OCI-LY7 (cell line): ENCODE results near the gene TEX12. TPM values are rescaled to one million over a fixed set of nuclear protein-coding genes. Genes with fewer than 3 reads are reported as not detected.
"Not testable (repeated sequence)": the region's sequence is repeated elsewhere in the genome, so short reads cannot be mapped to it uniquely, and the experiment has no call there.

Source experiments
- BruUV-seq: library from RNA; stranded (reverse); fragments of 400-500 nt; replicated peaks from 2 replicates; lab custom pipeline; 2021; lab: Mats Ljungman, UMichigan
- CTCF ChIA-PET: fragments of 300-600 bp; sonication (Branson Sonifier 250); formaldehyde crosslinking; loops from one replicate; lab custom pipeline; 2022; ENCODE audit warnings: antibody characterized with exemption; ENCODE audit not compliant: unreplicated experiment; lab: Charles Lee
- POLR2A ChIA-PET: fragments of 300-600 bp; sonication (Branson Sonifier 250); formaldehyde crosslinking; loops from one replicate; lab custom pipeline; 2022; ENCODE audit warnings: antibody characterized with exemption; lab: Charles Lee
- DNase-seq: peaks from one replicate; pipeline ENCODE4 v3.0.0-alpha.2; 2015; ENCODE audit warnings: low spot score
- H2AFZ ChIP-seq: fragments of 200-600 bp; sonication (generic), shearing (Covaris generic); 2 replicates; pipeline ENCODE4 v1.6.1; 2014; ENCODE audit warnings: mild to moderate bottlenecking, antibody characterized with exemption, low read length, moderate library complexity
- H3K27ac ChIP-seq: fragments of 200-600 bp; sonication (generic); 2 replicates; pipeline ENCODE4 v1.5.1; 2014; ENCODE audit warnings: mixed run types, low read depth, mild to moderate bottlenecking, moderate library complexity, low read length, inconsistent platforms; ENCODE audit not compliant: poor library complexity, severe bottlenecking
- H3K36me3 ChIP-seq: fragments of 200-600 bp; sonication (generic); 2 replicates; pipeline ENCODE4 v1.6.1; 2014; ENCODE audit warnings: mild to moderate bottlenecking, antibody characterized with exemption, low read length, moderate library complexity, mixed read lengths; ENCODE audit not compliant: insufficient read depth
- H3K4me1 ChIP-seq: fragments of 200-600 bp; sonication (generic); 2 replicates; pipeline ENCODE4 v1.5.1; 2014; ENCODE audit warnings: mild to moderate bottlenecking, low read length; ENCODE audit not compliant: insufficient read depth, poor library complexity, severe bottlenecking
- H3K4me2 ChIP-seq: fragments of 200-600 bp; sonication (generic); 2 replicates; pipeline ENCODE4 v1.6.1; 2014; ENCODE audit warnings: mild to moderate bottlenecking, low read length
- H3K4me3 ChIP-seq: fragments of 200-600 bp; sonication (generic); 2 replicates; pipeline ENCODE4 v1.5.1; 2014; ENCODE audit warnings: mild to moderate bottlenecking, low read depth, low read length; ENCODE audit not compliant: poor library complexity, severe bottlenecking
- H3K79me2 ChIP-seq: fragments of 200-600 bp; sonication (generic); 2 replicates; pipeline ENCODE4 v1.6.1; 2016; ENCODE audit warnings: low read depth, mild to moderate bottlenecking, low read length, moderate library complexity, mixed read lengths; ENCODE audit not compliant: insufficient read depth
- H3K9me2 ChIP-seq: fragments of 200-600 bp; sonication (generic); 2 replicates; pipeline ENCODE4 v1.6.1; 2016; ENCODE audit warnings: mild to moderate bottlenecking, low read length, mixed read lengths; ENCODE audit not compliant: insufficient read depth
- H3K9me3 ChIP-seq: fragments of 200-600 bp; sonication (generic); 2 replicates; pipeline ENCODE4 v1.6.1; 2014; ENCODE audit warnings: mild to moderate bottlenecking, mixed run types, low read length, mixed read lengths
- H4K20me1 ChIP-seq: fragments of 200-600 bp; sonication (generic); 2 replicates; pipeline ENCODE4 v1.6.1; 2014; ENCODE audit warnings: mild to moderate bottlenecking, antibody characterized with exemption, low read length, moderate library complexity, mixed read lengths; ENCODE audit not compliant: insufficient read depth
- CTCF ChIP-seq: fragments of 200-600 bp; sonication (generic); conservative IDR thresholded peaks from 2 replicates; pipeline ENCODE4 v1.5.1; 2014; ENCODE audit warnings: mild to moderate bottlenecking, antibody characterized with exemption, low read length, moderate library complexity, mixed read lengths
- EZH2phosphoT487 ChIP-seq: fragments of 200-600 bp; sonication (generic); IDR thresholded peaks from 2 replicates; pipeline ENCODE4 v1.6.1; 2018; ENCODE audit warnings: low read depth, borderline replicate concordance, mild to moderate bottlenecking, mixed run types, antibody characterized with exemption, low read length, moderate library complexity, mixed read lengths
- intact Hi-C: fragments of 100-400 bp; cut with micrococcal nuclease; formaldehyde crosslinking; loops from one replicate; pipeline ENCODE4 v1.10.0; 2022; ENCODE audit not compliant: unreplicated experiment
- total RNA-seq, 2 experiments: library from RNA; depleted of rRNA in 1 of 2; stranded (reverse); fragments of >200 nt in 1 of 2; shearing (Covaris generic) in 1 of 2; gene quantifications; 2 replicates each; pipeline ENCODE4 v1.2.3, GENCODE V29; 2014 to 2022

The TEX12 gene
- total RNA-seq, 2 experiments from 2014 or later: 0.44 to 0.59 TPM

- DNase-seq: no peak
- Histone ChIP-seq H3K79me2 (no peaks in the 10 kb centered on the region), H3K9me2 (no peaks in the 10 kb centered on the region), H4K20me1 (no peaks in the 10 kb centered on the region), H3K36me3 (no peaks in the 10 kb centered on the region), H3K4me1 (no peaks in the 10 kb centered on the region), H2AFZ (no peak overlapping the region), H3K4me3 (no peak overlapping the region), H3K27ac (no peak overlapping the region), H3K4me2 (no peak overlapping the region), H3K9me3 (no peaks in the 10 kb centered on the region; the same call in 1 of the 2 replicates)
- CTCF ChIA-PET: no interaction called here
- BruUV-seq: no TSS peak
- TF ChIP-seq EZH2phosphoT487: no peak
- no peak for TF ChIP-seq CTCF
- POLR2A ChIA-PET: no interaction called here
- intact Hi-C loops: no loop called here
These were observed 6.2 kb upstream of the TEX12 start for GRCh38 chr11:112161012-112161411.

GRCh38 chr11:112162200-112162599 lies 5.0 kb upstream of the TEX12 start:
- POLR2A ChIA-PET, H3K4me2 ChIP-seq, H3K36me3 ChIP-seq, CTCF ChIA-PET, intact Hi-C loops, H4K20me1 ChIP-seq, H3K4me3 ChIP-seq, H3K27ac ChIP-seq, H3K79me2 ChIP-seq, H3K9me3 ChIP-seq, H3K9me2 ChIP-seq, H3K4me1 ChIP-seq, H2AFZ ChIP-seq, BruUV-seq, DNase-seq: not testable (repeated sequence)

GRCh38 chr11:112162761-112163546 lies 4.2 kb upstream of the TEX12 start:
- H4K20me1 ChIP-seq: no peaks in the 10 kb centered on the region
- intact Hi-C loops: no loop called here
- H3K9me2 ChIP-seq: no peaks in the 10 kb centered on the region
- H3K4me2 ChIP-seq: no peak overlapping the region
- no peak overlapping the region for H2AFZ ChIP-seq
- H3K4me3 ChIP-seq: no peak overlapping the region
- no peak for DNase-seq
- H3K9me3 ChIP-seq: no peaks in the 10 kb centered on the region
- H3K36me3 ChIP-seq: no peaks in the 10 kb centered on the region
- no peaks in the 10 kb centered on the region for H3K4me1 ChIP-seq
- H3K79me2 ChIP-seq: no peaks in the 10 kb centered on the region
- ChIA-PET CTCF (interaction anchor here (0.9 kb wide), 1 partner anchor 11 kb away, joined by 3 read pairs; no protein-coding TSS in a partner anchor), POLR2A (interaction anchor here (0.6 kb wide), 1 partner anchor 117 kb away, joined by 4 read pairs; no protein-coding TSS in a partner anchor)
- TF ChIP-seq EZH2phosphoT487 (no peak), CTCF (no peak)
- no peak overlapping the region for H3K27ac ChIP-seq
- BruUV-seq: no TSS peak
